ENCODE measurements around the gene RPA3.

GRCh38 chr7:7765422-7765821 lies 47.0 kb upstream of the RPA3 start:
- TF ChIP-seq, protein P1, sequence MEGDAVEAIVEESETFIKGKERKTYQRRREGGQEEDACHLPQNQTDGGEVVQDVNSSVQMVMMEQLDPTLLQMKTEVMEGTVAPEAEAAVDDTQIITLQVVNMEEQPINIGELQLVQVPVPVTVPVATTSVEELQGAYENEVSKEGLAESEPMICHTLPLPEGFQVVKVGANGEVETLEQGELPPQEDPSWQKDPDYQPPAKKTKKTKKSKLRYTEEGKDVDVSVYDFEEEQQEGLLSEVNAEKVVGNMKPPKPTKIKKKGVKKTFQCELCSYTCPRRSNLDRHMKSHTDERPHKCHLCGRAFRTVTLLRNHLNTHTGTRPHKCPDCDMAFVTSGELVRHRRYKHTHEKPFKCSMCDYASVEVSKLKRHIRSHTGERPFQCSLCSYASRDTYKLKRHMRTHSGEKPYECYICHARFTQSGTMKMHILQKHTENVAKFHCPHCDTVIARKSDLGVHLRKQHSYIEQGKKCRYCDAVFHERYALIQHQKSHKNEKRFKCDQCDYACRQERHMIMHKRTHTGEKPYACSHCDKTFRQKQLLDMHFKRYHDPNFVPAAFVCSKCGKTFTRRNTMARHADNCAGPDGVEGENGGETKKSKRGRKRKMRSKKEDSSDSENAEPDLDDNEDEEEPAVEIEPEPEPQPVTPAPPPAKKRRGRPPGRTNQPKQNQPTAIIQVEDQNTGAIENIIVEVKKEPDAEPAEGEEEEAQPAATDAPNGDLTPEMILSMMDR (IDR thresholded peaks at IDR 0.05; ENCODE audit: low read depth, low read length, poor library complexity, severe bottlenecking): no peak
- no peak for TF ChIP-seq EZH2phosphoT487 (IDR thresholded peaks at IDR 0.05; ENCODE audit: borderline replicate concordance, low read length)

Data from DOHH2 (cell line).